A549 (cell line): ENCODE data around the gene MRPL14.

ENCODE experiments used
- CEBPB ChIP-seq, 2 experiments: fragments of >200 bp in 1 of 2; sonication (Bioruptor Twin) in 1 of 2; formaldehyde crosslinking in 1 of 2; IDR thresholded peaks; 2 replicates each; pipeline ENCODE4 v1.6.1; 2012 to 2016
- MYC ChIP-seq: IDR thresholded peaks from 2 replicates; pipeline ENCODE4 v1.6.1; 2012; ENCODE audit warnings: mild to moderate bottlenecking, inconsistent platforms, low read length, improper control_type of control experiment, borderline replicate concordance

- no peak for TF ChIP-seq MYC
- TF ChIP-seq CEBPB (IDR thresholded peaks at IDR 0.05), result no peak
Measured at GRCh38 chr6:44084231-44085014, 42.8 kb downstream of the MRPL14 start.
